RCC 7860 (cell line): Measurements from ENCODE around the gene RICTOR.
"Not testable (repeated sequence)": the region's sequence is repeated elsewhere in the genome, so short reads cannot be mapped to it uniquely, and the experiment has no call there.

Source experiments
- DNase-seq: peaks from one replicate; pipeline ENCODE4 v3.0.0-alpha.2; 2015; ENCODE audit warnings: low spot score
- FAIRE-seq: peaks from 2 replicates; lab custom pipeline; 2012; peaks lifted over from hg19 to GRCh38; lab: Jason Lieb, UNC

Gene RICTOR

GRCh38 chr5:39057734-39058133 is 16.5 kb downstream of the RICTOR start:
- DNase-seq (no peak), FAIRE-seq (peak; percentile 85)

GRCh38 chr5:39055768-39056398 is 18.3 kb downstream of the RICTOR start:
- no peak for FAIRE-seq
- DNase-seq, result no peak

- FAIRE-seq, result no peak
Measured at GRCh38 chr5:39055027-39055767, 19.0 kb downstream of the RICTOR start.

GRCh38 chr5:39053189-39053588 is 21.0 kb downstream of the RICTOR start:
- FAIRE-seq, result no peak

More at GRCh38 chr5:39055027-39055767, 19.0 kb downstream of the RICTOR start:
- DNase-seq, result no peak

GRCh38 chr5:39052141-39052540 is 22.1 kb downstream of the RICTOR start:
- no peak for DNase-seq
- FAIRE-seq, result no peak

More at GRCh38 chr5:39053189-39053588, 21.0 kb downstream of the RICTOR start:
- no peak for DNase-seq

- peak; percentile 21 for FAIRE-seq
- DNase-seq, result no peak
Measured at GRCh38 chr5:39049315-39049714, 24.9 kb downstream of the RICTOR start.

GRCh38 chr5:39040875-39041274 is 33.3 kb downstream of the RICTOR start:
- FAIRE-seq, result no peak
- no peak for DNase-seq

- DNase-seq, result not testable (repeated sequence)
Measured at GRCh38 chr5:39034493-39034892, 39.7 kb downstream of the RICTOR start.

GRCh38 chr5:39031041-39031440 is 43.2 kb downstream of the RICTOR start:
- FAIRE-seq (no peak), DNase-seq (no peak)

More at GRCh38 chr5:39034493-39034892, 39.7 kb downstream of the RICTOR start:
- not testable (repeated sequence) for FAIRE-seq

GRCh38 chr5:39025456-39025855 is 48.7 kb downstream of the RICTOR start:
- no peak for DNase-seq
- FAIRE-seq, result no peak

GRCh38 chr5:39024884-39025283 is 49.3 kb downstream of the RICTOR start:
- peak; percentile 61 for FAIRE-seq

GRCh38 chr5:39024005-39024404 is 50.2 kb downstream of the RICTOR start:
- FAIRE-seq, result no peak
- DNase-seq, result no peak

More at GRCh38 chr5:39024884-39025283, 49.3 kb downstream of the RICTOR start:
- DNase-seq, result no peak

- FAIRE-seq (peak; percentile 48), DNase-seq (no peak)
Measured at GRCh38 chr5:39023121-39023520, 51.1 kb downstream of the RICTOR start.

- FAIRE-seq, result no peak
- no peak for DNase-seq
Measured at GRCh38 chr5:39022151-39022550, 52.0 kb downstream of the RICTOR start.

GRCh38 chr5:39021413-39021812 is 52.8 kb downstream of the RICTOR start:
- DNase-seq (no peak), FAIRE-seq (no peak)

GRCh38 chr5:39020458-39020857 is 53.7 kb downstream of the RICTOR start:
- FAIRE-seq, result no peak
- no peak for DNase-seq

GRCh38 chr5:39019254-39019653 is 54.9 kb downstream of the RICTOR start:
- DNase-seq (no peak), FAIRE-seq (peak; percentile 35)

GRCh38 chr5:39017504-39017903 is 56.7 kb downstream of the RICTOR start:
- FAIRE-seq, result peak; percentile 56
- DNase-seq, result no peak

- DNase-seq (no peak), FAIRE-seq (peak; percentile 81)
Measured at GRCh38 chr5:39016587-39017275, 57.5 kb downstream of the RICTOR start.

- peak; percentile 93 for DNase-seq
- peak; percentile 94 for FAIRE-seq
Measured at GRCh38 chr5:39015743-39016586, 58.2 kb downstream of the RICTOR start.

- peak; percentile 93 for FAIRE-seq
- DNase-seq, result peak; percentile 93
Measured at GRCh38 chr5:39014561-39014960, 59.6 kb downstream of the RICTOR start.
